Measurements from ENCODE around the gene CLDN14. TPM values are rescaled to one million over a fixed set of nuclear protein-coding genes. Genes with fewer than 3 reads are reported as not detected.

CLDN14 gene
- total and polyA plus RNA-seq, 2 donors (not counting 1 experiment from before 2014, with no cell fraction given) = 0.39 TPM; not detected in 1

DNA sequence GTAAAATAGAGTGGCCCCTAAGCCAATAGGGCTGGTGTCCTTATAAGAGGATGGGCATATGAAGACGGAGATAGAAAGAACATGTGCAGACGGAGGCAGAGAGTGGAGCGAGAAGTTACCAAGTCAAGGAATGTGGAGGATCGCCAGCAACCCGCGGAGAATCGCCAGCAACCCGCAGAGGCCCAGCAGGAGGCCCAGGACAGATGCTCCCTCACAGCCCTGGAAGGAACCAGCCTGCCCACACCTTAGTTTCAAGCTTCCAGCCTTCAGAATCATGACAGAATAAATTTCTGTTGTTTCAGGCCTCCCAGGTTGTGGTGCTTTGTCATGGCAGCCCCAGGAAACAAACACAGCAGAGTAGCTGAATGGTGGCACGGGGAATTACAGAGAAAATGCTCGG lies 9.6 kb downstream of the CLDN14 start:
- POLR2A ChIA-PET = no interaction called here
- CTCF ChIA-PET = no interaction called here
- no peak for ATAC-seq (ENCODE audit: low read depth)

GRCh38 chr21:36466061-36466511 lies 13.8 kb downstream of the CLDN14 start:
- no peak overlapping the region for H3K4me3 ChIP-seq (ENCODE audit: control extremely low read depth in 1 of 5, extremely low read depth in 1 of 5, insufficient read depth in 1 of 5, low read depth in 2 of 5, low read length in 4 of 5)
- no peaks in the 10 kb centered on the region for H3K9me3 ChIP-seq (ENCODE audit: control extremely low read depth in 1 of 3, control insufficient read depth in 2 of 3, insufficient read depth in 1 of 3, low read length in 2 of 3)
- DNase-seq (no peak), ATAC-seq (ENCODE audit: low read depth) (no peak)
- H3K4me1 Mint-ChIP-seq = no peaks in the 10 kb centered on the region
- POLR2A ChIA-PET = no interaction called here
- no peak overlapping the region for H3K27ac Mint-ChIP-seq
- H3K27me3 Mint-ChIP-seq = peaks cover 3% of the 10 kb centered on the region
- H3K4me2 ChIP-seq (replicated peaks; ENCODE audit: low read depth, low read length, poor library complexity, severe bottlenecking) = no peak overlapping the region
- no peaks in the 10 kb centered on the region for H3K27me3 ChIP-seq (replicated peaks in 1 of 4; ENCODE audit: control extremely low read depth in 1 of 4, control insufficient read depth in 3 of 4, insufficient read depth in 4 of 4, low read length in 3 of 4)
- no peak overlapping the region for H3K4me3 Mint-ChIP-seq
- no peaks in the 10 kb centered on the region for H3K9me3 Mint-ChIP-seq (ENCODE audit: insufficient read depth)
- CTCF ChIA-PET = no interaction called here
- no peak overlapping the region for H3K9ac ChIP-seq (ENCODE audit: low read length)
- TF ChIP-seq EZH2 (IDR thresholded peaks at IDR 0.05; ENCODE audit: borderline replicate concordance, insufficient read depth, low read depth, low read length, poor library complexity, severe bottlenecking) = no peak
- TF ChIP-seq, protein P1, sequence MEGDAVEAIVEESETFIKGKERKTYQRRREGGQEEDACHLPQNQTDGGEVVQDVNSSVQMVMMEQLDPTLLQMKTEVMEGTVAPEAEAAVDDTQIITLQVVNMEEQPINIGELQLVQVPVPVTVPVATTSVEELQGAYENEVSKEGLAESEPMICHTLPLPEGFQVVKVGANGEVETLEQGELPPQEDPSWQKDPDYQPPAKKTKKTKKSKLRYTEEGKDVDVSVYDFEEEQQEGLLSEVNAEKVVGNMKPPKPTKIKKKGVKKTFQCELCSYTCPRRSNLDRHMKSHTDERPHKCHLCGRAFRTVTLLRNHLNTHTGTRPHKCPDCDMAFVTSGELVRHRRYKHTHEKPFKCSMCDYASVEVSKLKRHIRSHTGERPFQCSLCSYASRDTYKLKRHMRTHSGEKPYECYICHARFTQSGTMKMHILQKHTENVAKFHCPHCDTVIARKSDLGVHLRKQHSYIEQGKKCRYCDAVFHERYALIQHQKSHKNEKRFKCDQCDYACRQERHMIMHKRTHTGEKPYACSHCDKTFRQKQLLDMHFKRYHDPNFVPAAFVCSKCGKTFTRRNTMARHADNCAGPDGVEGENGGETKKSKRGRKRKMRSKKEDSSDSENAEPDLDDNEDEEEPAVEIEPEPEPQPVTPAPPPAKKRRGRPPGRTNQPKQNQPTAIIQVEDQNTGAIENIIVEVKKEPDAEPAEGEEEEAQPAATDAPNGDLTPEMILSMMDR (IDR thresholded peaks at IDR 0.05) = no peak
- WGBS (ENCODE audit: insufficient coverage) = 100% methylated on average over 3 of the region's 8 CpGs
- no peak overlapping the region for H2AFZ ChIP-seq (ENCODE audit: insufficient read depth, low read depth, low read length, poor library complexity, severe bottlenecking)
- no peaks in the 10 kb centered on the region for H3K4me1 ChIP-seq (ENCODE audit: control insufficient read depth in 2 of 2, insufficient read depth in 2 of 2, low read length in 2 of 2)
- intact Hi-C loops (cut with micrococcal nuclease) = no loop called here
- no peaks in the 10 kb centered on the region for H4K20me1 ChIP-seq (ENCODE audit: control insufficient read depth, insufficient read depth, low read length, poor library complexity, severe bottlenecking)
- no peak overlapping the region for H3K27ac ChIP-seq (ENCODE audit: low read length in 2 of 2)
- H3K79me2 ChIP-seq (ENCODE audit: control insufficient read depth, insufficient read depth, low read length) = no peaks in the 10 kb centered on the region
- no peaks in the 10 kb centered on the region for H3K36me3 ChIP-seq (replicated peaks in 1 of 2; ENCODE audit: control extremely low read depth in 1 of 2, control insufficient read depth in 1 of 2, extremely low read depth in 1 of 2, insufficient read depth in 2 of 2, low read length in 1 of 2)

More for the DNA sequence above, 9.6 kb downstream of the CLDN14 start:
- no peak overlapping the region for H3K4me3 Mint-ChIP-seq
- peaks cover 12% of the 10 kb centered on the region for H3K27me3 Mint-ChIP-seq
- Histone ChIP-seq H3K9ac (ENCODE audit: low read length) (no peak overlapping the region), H3K4me1 (ENCODE audit: control insufficient read depth in 2 of 2, insufficient read depth in 2 of 2, low read length in 2 of 2) (no peaks in the 10 kb centered on the region), H4K20me1 (ENCODE audit: control insufficient read depth, insufficient read depth, low read length, poor library complexity, severe bottlenecking) (no peaks in the 10 kb centered on the region), H2AFZ (ENCODE audit: insufficient read depth, low read depth, low read length, poor library complexity, severe bottlenecking) (no peak overlapping the region), H3K27me3 (replicated peaks in 1 of 4; ENCODE audit: control extremely low read depth in 1 of 4, control insufficient read depth in 3 of 4, insufficient read depth in 4 of 4, low read length in 3 of 4) (no peaks in the 10 kb centered on the region), H3K27ac (ENCODE audit: low read length in 2 of 2) (no peak overlapping the region), H3K4me2 (replicated peaks; ENCODE audit: low read depth, low read length, poor library complexity, severe bottlenecking) (no peak overlapping the region), H3K9me3 (ENCODE audit: control extremely low read depth in 1 of 3, control insufficient read depth in 2 of 3, insufficient read depth in 1 of 3, low read length in 2 of 3) (peaks cover 0 to 11% (median 0%) of the 10 kb centered on the region in 3 donors), H3K36me3 (replicated peaks in 1 of 2; ENCODE audit: control extremely low read depth in 1 of 2, control insufficient read depth in 1 of 2, extremely low read depth in 1 of 2, insufficient read depth in 2 of 2, low read length in 1 of 2) (no peaks in the 10 kb centered on the region), H3K4me3 (ENCODE audit: control extremely low read depth in 1 of 5, extremely low read depth in 1 of 5, insufficient read depth in 1 of 5, low read depth in 2 of 5, low read length in 4 of 5) (no peak overlapping the region), H3K79me2 (ENCODE audit: control insufficient read depth, insufficient read depth, low read length) (no peaks in the 10 kb centered on the region)
- H3K27ac Mint-ChIP-seq = no peak overlapping the region
- TF ChIP-seq, protein P1 (IDR thresholded peaks at IDR 0.05) = no peak
- TF ChIP-seq EZH2 (IDR thresholded peaks at IDR 0.05; ENCODE audit: borderline replicate concordance, insufficient read depth, low read depth, low read length, poor library complexity, severe bottlenecking) = no peak
- WGBS (ENCODE audit: insufficient coverage) = 94% methylated on average over 7 of the region's 10 CpGs
- no peaks in the 10 kb centered on the region for H3K4me1 Mint-ChIP-seq
- intact Hi-C loops (cut with micrococcal nuclease) = no loop called here
- H3K9me3 Mint-ChIP-seq (ENCODE audit: insufficient read depth) = no peaks in the 10 kb centered on the region
- no peak for DNase-seq
